GM12878 (cell line): ENCODE results near the gene BUB1B. TPM values are rescaled to one million over a fixed set of nuclear protein-coding genes. Genes with fewer than 3 reads are reported as not detected.

Experiments used
- ASH2L ChIP-seq: fragments of 300-600, 200-600 bp; sonication (generic); IDR thresholded peaks from 2 replicates; pipeline ENCODE4 v1.6.1; 2017; ENCODE audit warnings: low read depth, mild to moderate bottlenecking, borderline replicate concordance
- BACH1 ChIP-seq: fragments of 450-650 bp; IDR thresholded peaks from 2 replicates; pipeline ENCODE4 v1.6.1; 2017; ENCODE audit warnings: mild to moderate bottlenecking, borderline replicate concordance
- BCLAF1 ChIP-seq: fragments of 450-650 bp; IDR thresholded peaks from 2 replicates; pipeline ENCODE4 v1.6.1; 2017; ENCODE audit warnings: antibody characterized with exemption, mild to moderate bottlenecking, moderate library complexity
- BMI1 ChIP-seq: fragments of 450-650 bp; IDR thresholded peaks from 2 replicates; pipeline ENCODE4 v1.6.1; 2016; ENCODE audit warnings: mild to moderate bottlenecking, moderate library complexity, borderline replicate concordance
- BRCA1 ChIP-seq: IDR thresholded peaks from 2 replicates; pipeline ENCODE4 v1.6.1; 2011; ENCODE audit warnings: low read depth, low read length, improper control_type of control experiment
- CBFB ChIP-seq: IDR thresholded peaks from 2 replicates; pipeline ENCODE4 v1.6.1; 2016; ENCODE audit warnings: antibody characterized with exemption, low read depth
- CHD1 ChIP-seq: IDR thresholded peaks from 2 replicates; pipeline ENCODE4 v1.6.1; 2012; ENCODE audit warnings: low read depth, low read length, improper control_type of control experiment
- CHD2 ChIP-seq: IDR thresholded peaks from 2 replicates; pipeline ENCODE4 v1.6.1; 2011; ENCODE audit warnings: low read depth, low read length, improper control_type of control experiment, borderline replicate concordance
- CHD4 ChIP-seq: fragments of 200-600 bp; sonication (generic); IDR thresholded peaks from 2 replicates; pipeline ENCODE4 v1.6.1; 2016; ENCODE audit warnings: mild to moderate bottlenecking
- EP300 ChIP-seq, 2 experiments: fragments of 150-350 bp in 1 of 2; IDR thresholded peaks; 2 replicates each; pipeline ENCODE4 v1.6.1; 2011 to 2012; ENCODE audit warnings: low read depth in 2 of 2, low read length in 2 of 2, borderline replicate concordance in 1 of 2, improper control_type of control experiment in 1 of 2, inconsistent platforms in 1 of 2; ENCODE audit not compliant: control insufficient read depth in 1 of 2
- JUNB ChIP-seq: IDR thresholded peaks from 2 replicates; pipeline ENCODE4 v1.6.1; 2016; ENCODE audit warnings: antibody characterized with exemption, mild to moderate bottlenecking
- KAT2A ChIP-seq: conservative IDR thresholded peaks from 2 replicates; pipeline ENCODE4 v1.6.1; 2011; ENCODE audit warnings: low read depth, low read length; ENCODE audit not compliant: control insufficient read depth
- LARP7 ChIP-seq: fragments of 450-650 bp; IDR thresholded peaks from 2 replicates; pipeline ENCODE4 v1.6.1; 2017; ENCODE audit warnings: mild to moderate bottlenecking
- MEF2A ChIP-seq: IDR thresholded peaks from 2 replicates; pipeline ENCODE4 v1.6.1; 2011; ENCODE audit warnings: low read depth, mild to moderate bottlenecking, low read length, moderate library complexity; ENCODE audit not compliant: insufficient read depth
- MTA2 ChIP-seq: fragments of 450-650 bp; IDR thresholded peaks from 2 replicates; pipeline ENCODE4 v1.6.1; 2016; ENCODE audit warnings: low read depth, mild to moderate bottlenecking, moderate library complexity
- NR2C1 ChIP-seq: fragments of 450-650 bp; IDR thresholded peaks from 2 replicates; pipeline ENCODE4 v1.6.1; 2017; ENCODE audit warnings: antibody characterized with exemption, mild to moderate bottlenecking, moderate library complexity
- PBX3 ChIP-seq: IDR thresholded peaks from 2 replicates; pipeline ENCODE4 v1.6.1; 2011; ENCODE audit warnings: mild to moderate bottlenecking, low read depth, low read length, moderate library complexity; ENCODE audit not compliant: insufficient replicate concordance
- PML ChIP-seq: IDR thresholded peaks from 2 replicates; pipeline ENCODE4 v1.6.1; 2012; ENCODE audit warnings: low read length, inconsistent platforms
- SMAD5 ChIP-seq: IDR thresholded peaks from 2 replicates; pipeline ENCODE4 v1.6.1; 2016; ENCODE audit warnings: antibody characterized with exemption, low read depth
- SMC3 ChIP-seq: IDR thresholded peaks from 2 replicates; pipeline ENCODE4 v1.6.1; 2011; ENCODE audit warnings: low read length, improper control_type of control experiment, borderline replicate concordance
- STAT1 ChIP-seq: fragments of 450-650 bp; conservative IDR thresholded peaks from 2 replicates; pipeline ENCODE4 v1.6.1; 2014; ENCODE audit warnings: antibody characterized with exemption, mild to moderate bottlenecking
- SUZ12 ChIP-seq: fragments of 200-600 bp; sonication (generic); IDR thresholded peaks from one replicate; pipeline ENCODE4 v1.6.1; 2018; ENCODE audit warnings: antibody characterized with exemption, mild to moderate bottlenecking; ENCODE audit not compliant: unreplicated experiment
- TCF7 ChIP-seq: IDR thresholded peaks from 2 replicates; pipeline ENCODE4 v1.6.1; 2014; ENCODE audit warnings: antibody characterized with exemption, borderline replicate concordance
- YBX1 ChIP-seq: fragments of 450-650 bp; IDR thresholded peaks from 2 replicates; pipeline ENCODE4 v1.6.1; 2016; ENCODE audit warnings: antibody characterized with exemption
- ZBTB33 ChIP-seq: fragments of 450-650 bp; IDR thresholded peaks from 2 replicates; pipeline ENCODE4 v1.6.1; 2017; ENCODE audit warnings: mild to moderate bottlenecking
- polyA plus RNA-seq, 11 experiments: library from polyadenylated mRNA; depleted of rRNA in 4 of 11; unstranded in 6 of 11; stranded (reverse) in 5 of 11; fragments of >200 nt; fragmentation: Nextera tagmentation in 4 of 11; fragmentation: Illumina TruSeq in 1 of 11; extraction: Ambion mirVana in 4 of 11; extraction: Trizol in 1 of 11; gene quantifications; 1 replicate in 1 of 11; 2 replicates in 10 of 11; pipeline versions ENCODE4 v1.2.1 to v1.2.3, GENCODE V29; 2011 to 2016; ENCODE audit warnings: inconsistent platforms in 2 of 11, missing spikeins in 2 of 11, low read depth in 1 of 11
- total RNA-seq, 4 experiments: library from RNA; depleted of rRNA in 3 of 4; stranded (reverse); fragments of >200 nt in 3 of 4; fragmentation: Illumina TruSeq in 1 of 4; extraction: Trizol in 1 of 4; gene quantifications; 2 replicates each; pipeline versions ENCODE4 v1.2.1 to v1.2.3, GENCODE V29; 2013 to 2021

The BUB1B gene
- total and polyA plus RNA-seq, 10 of the 15 experiments (the other 5 are each of a cell fraction or from before 2014, with no cell fraction given): 29.1 to 98.6 (median 77.3) TPM

GRCh38 chr15:40160689-40161688, at the start of gene BUB1B (continued):
- no peak for TF ChIP-seq KAT2A
- TF ChIP-seq CHD4: no peak
- TF ChIP-seq BACH1: no peak
- TF ChIP-seq MEF2A: 0 out of 2 replicates have a peak, but pooled peaks have one; percentile 38
- TF ChIP-seq BCLAF1: no peak
- peak; percentile 82; the same call in 1 of the 2 replicates for TF ChIP-seq STAT1
- peak; percentile 61 for TF ChIP-seq NR2C1
- peak; percentile 99 for TF ChIP-seq CHD2
- TF ChIP-seq LARP7: no peak
- TF ChIP-seq PML: 0 out of 2 replicates have a peak, but pooled peaks have one; percentile 19
- peak; percentile 72; the same call in 1 of the 2 replicates for TF ChIP-seq BRCA1
- TF ChIP-seq ASH2L: no peak
- no peak for TF ChIP-seq CHD1
- TF ChIP-seq ZBTB33: no peak
- no peak for TF ChIP-seq MTA2
- TF ChIP-seq BMI1: no peak
- no peak for TF ChIP-seq JUNB
- no peak for TF ChIP-seq YBX1
- 0 out of 4 replicates have a peak, but pooled peaks of 1 of the 2 experiments have one; percentile 17 for TF ChIP-seq EP300 (IDR thresholded peaks at IDR 0.05; ENCODE audit: borderline replicate concordance in 1 of 2, control insufficient read depth in 1 of 2, low read depth in 2 of 2, low read length in 2 of 2)
- TF ChIP-seq SUZ12: no peak
- TF ChIP-seq SMC3: no peak
- TF ChIP-seq PBX3: no peak
- no peak for TF ChIP-seq TCF7
- no peak for TF ChIP-seq SMAD5
- TF ChIP-seq CBFB: no peak; the same call in 1 of the 2 replicates
